Transverse colon (tissue), 4 donors: ENCODE measurements around the gene CDK8. TPM values are rescaled to one million over a fixed set of nuclear protein-coding genes. Genes with fewer than 3 reads are reported as not detected.

Experiments
- DNase-seq: peaks from one replicate; pipeline ENCODE4 v3.0.0-alpha.2; 2019
- H3K27ac ChIP-seq, 4 donors: fragments of 200-600 bp; sonication (generic); 2 replicates each; pipeline ENCODE4 v1.5.1; 2016 to 2018; ENCODE audit warnings: inconsistent platforms in 4 of 4
- H3K27me3 ChIP-seq: fragments of 200-600 bp; sonication (generic); 2 replicates; pipeline ENCODE4 v1.5.1; 2017; ENCODE audit warnings: inconsistent platforms
- H3K36me3 ChIP-seq, 4 donors: fragments of 200-600 bp; sonication (generic); 2 replicates each; pipeline ENCODE4 v1.5.1; 2017 to 2019; ENCODE audit warnings: inconsistent platforms in 4 of 4
- H3K4me1 ChIP-seq, 4 donors: fragments of 200-600 bp; sonication (generic); 2 replicates each; pipeline ENCODE4 v1.5.1; 2017 to 2020; ENCODE audit warnings: inconsistent platforms in 4 of 4
- H3K4me3 ChIP-seq, 4 donors: fragments of 200-600 bp; sonication (generic); 1 replicate in 1 of 4; 2 replicates in 3 of 4; pipeline versions ENCODE4 v1.5.1 to v1.6.1; 2017 to 2019; ENCODE audit warnings: inconsistent platforms in 4 of 4
- H3K9me3 ChIP-seq, 2 donors: fragments of 200-600 bp; sonication (generic); 2 replicates each; pipeline ENCODE4 v1.5.1; 2017 to 2019; ENCODE audit warnings: inconsistent platforms in 2 of 2
- CTCF ChIP-seq, 5 experiments: fragments of 200-600 bp in 3 of 5; fragments of 450-650 bp in 2 of 5; sonication (generic) in 3 of 5; IDR thresholded peaks; 1 replicate in 2 of 5; 2 replicates in 3 of 5; pipeline ENCODE4 v1.5.1; 2016 to 2017; ENCODE audit warnings: antibody characterized with exemption in 5 of 5, inconsistent platforms in 3 of 5, mild to moderate bottlenecking in 2 of 5, moderate library complexity in 1 of 5
- EP300 ChIP-seq: sonication (generic); formaldehyde crosslinking; IDR thresholded peaks from one replicate; pipeline ENCODE4 v1.6.1; 2017; ENCODE audit warnings: antibody characterized with exemption, low read depth
- POLR2A ChIP-seq: fragments of 450-650 bp; IDR thresholded peaks from one replicate; pipeline ENCODE4 v1.6.1; 2016; ENCODE audit warnings: antibody characterized with exemption, mild to moderate bottlenecking, moderate library complexity
- POLR2AphosphoS5 ChIP-seq, 3 donors: sonication (generic); formaldehyde crosslinking; IDR thresholded peaks; one replicate each; pipeline ENCODE4 v1.6.1; 2016; ENCODE audit warnings: antibody characterized with exemption in 3 of 3
- WGBS, 2 donors: methylation state at CpG; one replicate each; pipeline ENCODE4 v1.1.5; 2018; ENCODE audit warnings: low coverage in 1 of 2; 5-methylcytosine and 5-hydroxymethylcytosine counted together
- in situ Hi-C, 4 donors: fragments of 200-750 bp; cut with MboI; loops; one replicate each; pipeline versions ENCODE4 v1.15.0 to v1.15.1; 2017; ENCODE audit warnings: low sequenced_read_pairs in 3 of 4, low pct_ligation_motif_present in 1 of 4, low pct_unique_long_range_greater_than_20kb in 1 of 4
- intact Hi-C: fragments of 100-400 bp; cut with DNase I; formaldehyde crosslinking; loops from one replicate; pipeline ENCODE4 v1.15.1; 2023; ENCODE audit warnings: low total_unique reads
- total RNA-seq, 4 donors: library from RNA; depleted of rRNA; stranded (reverse); fragments of >200 nt; gene quantifications; one replicate each; pipeline ENCODE4 v1.1.0, GENCODE V29; 2016

Gene CDK8
- total RNA-seq, 4 donors from 2014 or later, result 8.6 to 37.4 (median 22.3) TPM

GRCh38 chr13:26435646-26436045, 181.7 kb downstream of the CDK8 start:
- TF ChIP-seq CTCF (IDR thresholded peaks at IDR 0.05) (no peak), POLR2A (no peak), EP300 (no peak), POLR2AphosphoS5 (IDR thresholded peaks at IDR 0.05) (no peak)
- no peaks in the 10 kb centered on the region for H3K4me1 ChIP-seq
- H3K9me3 ChIP-seq, result peaks cover 13 to 17% of the 10 kb centered on the region in 2 donors
- no peak for DNase-seq
- H3K27me3 ChIP-seq, result no peaks in the 10 kb centered on the region
- intact Hi-C loops, result no loop called here
- 65% methylated on average over 3 of the region's 3 CpGs; no CpG with 5 or more reads in 1 of the 2 donors for WGBS, 2 donors
- H3K27ac ChIP-seq, result peak overlapping the region in 1 of 4 donors; percentile 10
- in situ Hi-C loops, result no loop called here
- no peaks in the 10 kb centered on the region for H3K36me3 ChIP-seq
- no peak overlapping the region for H3K4me3 ChIP-seq

GRCh38 chr13:26436914-26437313, 183.0 kb downstream of the CDK8 start:
- intact Hi-C loops, result no loop called here
- WGBS, 2 donors, result 83 to 86% methylated on average over 2 to 3 of the region's 3 CpGs
- in situ Hi-C loops, result no loop called here

GRCh38 chr13:26440111-26440510, 186.2 kb downstream of the CDK8 start:
- intact Hi-C loops, result no loop called here
- in situ Hi-C loops, result no loop called here
- H3K4me3 ChIP-seq, result no peak overlapping the region
- peaks cover 0 to 9% (median 7%) of the 10 kb centered on the region in 4 donors for H3K4me1 ChIP-seq
- no peak overlapping the region for H3K27ac ChIP-seq
- TF ChIP-seq EP300 (no peak), POLR2AphosphoS5 (IDR thresholded peaks at IDR 0.05) (no peak), POLR2A (no peak), CTCF (IDR thresholded peaks at IDR 0.05) (no peak)
- H3K9me3 ChIP-seq, result peaks cover 13 to 17% of the 10 kb centered on the region in 2 donors
- DNase-seq, result no peak
- 50 to 68% methylated on average over 3 of the region's 3 CpGs for WGBS, 2 donors
- no peaks in the 10 kb centered on the region for H3K27me3 ChIP-seq
- no peaks in the 10 kb centered on the region for H3K36me3 ChIP-seq

More at GRCh38 chr13:26436914-26437313, 183.0 kb downstream of the CDK8 start:
- Histone ChIP-seq H3K27ac (no peak overlapping the region), H3K4me3 (no peak overlapping the region), H3K9me3 (peaks cover 13 to 17% of the 10 kb centered on the region in 2 donors), H3K36me3 (no peaks in the 10 kb centered on the region), H3K27me3 (no peaks in the 10 kb centered on the region), H3K4me1 (no peaks in the 10 kb centered on the region)
- TF ChIP-seq CTCF (IDR thresholded peaks at IDR 0.05), result no peak
- TF ChIP-seq POLR2A, result no peak
- no peak for TF ChIP-seq EP300
- TF ChIP-seq POLR2AphosphoS5 (IDR thresholded peaks at IDR 0.05), result no peak
- DNase-seq, result no peak

GRCh38 chr13:26441476-26441875, 187.5 kb downstream of the CDK8 start:
- intact Hi-C loops, result no loop called here
- Histone ChIP-seq H3K27ac (peak overlapping the region in 2 of 4 donors; percentile 70 to 74), H3K36me3 (no peaks in the 10 kb centered on the region), H3K9me3 (peaks cover 11 to 12% of the 10 kb centered on the region in 2 donors), H3K4me3 (no peak overlapping the region), H3K27me3 (no peaks in the 10 kb centered on the region), H3K4me1 (peaks cover 0 to 9% (median 7%) of the 10 kb centered on the region in 4 donors)
- in situ Hi-C loops, result no loop called here
- DNase-seq, result no peak
- 75 to 85% methylated on average over 4 to 8 of the region's 8 CpGs for WGBS, 2 donors
- no peak for TF ChIP-seq POLR2A
- no peak for TF ChIP-seq EP300
- TF ChIP-seq CTCF (IDR thresholded peaks at IDR 0.05), result no peak
- TF ChIP-seq POLR2AphosphoS5 (IDR thresholded peaks at IDR 0.05), result no peak
